Measurements from ENCODE around the gene RNF34.
A peak's percentile ranks its signal among the peaks of the same experiment; 100 is the strongest.

The RNF34 gene

GRCh38 chr12:121417847-121418246 is 17.9 kb downstream of the RNF34 start:
- peak overlapping the region; percentile 97; the same call in 1 of the 2 replicates for H3K27ac ChIP-seq
- no peak for TF ChIP-seq CTCF (conservative IDR thresholded peaks at IDR 0.05)

- no peak overlapping the region for H3K27ac ChIP-seq
- no peak for TF ChIP-seq CTCF (conservative IDR thresholded peaks at IDR 0.05)
Measured at GRCh38 chr12:121420109-121420508, 20.2 kb downstream of the RNF34 start.

- no peak for TF ChIP-seq CTCF (conservative IDR thresholded peaks at IDR 0.05)
- H3K27ac ChIP-seq: no peak overlapping the region
Measured at GRCh38 chr12:121423253-121423652, 23.3 kb downstream of the RNF34 start.

GRCh38 chr12:121423682-121424623 is 24.0 kb downstream of the RNF34 start:
- no peak overlapping the region for H3K27ac ChIP-seq
- no peak for TF ChIP-seq CTCF (conservative IDR thresholded peaks at IDR 0.05)

- TF ChIP-seq CTCF (conservative IDR thresholded peaks at IDR 0.05): no peak
- H3K27ac ChIP-seq: no peak overlapping the region
Measured at GRCh38 chr12:121424624-121424975, 24.7 kb downstream of the RNF34 start.

- no peak overlapping the region for H3K27ac ChIP-seq
- no peak for TF ChIP-seq CTCF (conservative IDR thresholded peaks at IDR 0.05)
Measured at GRCh38 chr12:121427556-121428050, 27.7 kb downstream of the RNF34 start.

- TF ChIP-seq CTCF (conservative IDR thresholded peaks at IDR 0.05): no peak
- H3K27ac ChIP-seq: no peak overlapping the region
Measured at GRCh38 chr12:121428883-121429282, 29.0 kb downstream of the RNF34 start.

Measured in VCaP (cell line).